Endothelial cell of umbilical vein (primary cell): Measurements from ENCODE around the gene FAM3C. TPM values are rescaled to one million over a fixed set of nuclear protein-coding genes. Genes with fewer than 3 reads are reported as not detected.

Experiments
- BruUV-seq: library from RNA; stranded (reverse); fragments of 400-500 nt; replicated peaks from 2 replicates; lab custom pipeline; 2021; lab: Mats Ljungman, UMichigan
- CTCF ChIA-PET: fragments of 300-600, 350-600 bp; sonication (Branson Sonifier 250); formaldehyde crosslinking; loops from one replicate; lab custom pipeline; 2021; ENCODE audit warnings: antibody characterized with exemption, inconsistent platforms; lab: Charles Lee
- POLR2A ChIA-PET: fragments of 300-600, 350-600 bp; sonication (Branson Sonifier 250); formaldehyde crosslinking; loops from one replicate; lab custom pipeline; 2021; ENCODE audit warnings: antibody characterized with exemption, inconsistent platforms; lab: Charles Lee
- DNase-seq: peaks from one replicate; pipeline ENCODE4 v3.0.0-alpha.2; 2011; ENCODE audit warnings: low read depth, low spot score
- FAIRE-seq: peaks from 2 replicates; lab custom pipeline; 2011; peaks lifted over from hg19 to GRCh38; lab: Jason Lieb, UNC
- H2AFZ ChIP-seq: 2 replicates; pipeline ENCODE4 v1.6.0; 2012; ENCODE audit warnings: low read depth, low read length, control low read depth, inconsistent platforms
- H3K27ac ChIP-seq: 2 replicates; pipeline ENCODE4 v1.5.1; 2011; ENCODE audit warnings: low read depth, mild to moderate bottlenecking, control low read depth, low read length, moderate library complexity; ENCODE audit not compliant: insufficient read depth
- H3K27me3 ChIP-seq, 2 experiments: 2 replicates each; pipeline versions ENCODE4 v1.6.0 to v1.6.1; 2011; ENCODE audit warnings: low read length in 2 of 2, mixed read lengths in 1 of 2; ENCODE audit not compliant: control insufficient read depth in 2 of 2, insufficient read depth in 2 of 2
- H3K36me3 ChIP-seq, 2 experiments: 2 replicates in 1 of 2; 3 replicates in 1 of 2; pipeline ENCODE4 v1.5.1; 2011; ENCODE audit warnings: low read length in 2 of 2, mild to moderate bottlenecking in 1 of 2, moderate library complexity in 1 of 2; ENCODE audit not compliant: control insufficient read depth in 2 of 2, insufficient read depth in 2 of 2; ENCODE audit errors: extremely low read depth in 1 of 2
- H3K4me1 ChIP-seq: 3 replicates; pipeline ENCODE4 v1.5.1; 2011; ENCODE audit warnings: mild to moderate bottlenecking, low read length; ENCODE audit not compliant: control insufficient read depth, insufficient read depth; ENCODE audit errors: extremely low read depth
- H3K4me2 ChIP-seq: 2 replicates; pipeline ENCODE4 v1.6.1; 2011; ENCODE audit warnings: low read length, control low read depth, mixed read lengths; ENCODE audit not compliant: insufficient read depth
- H3K4me3 ChIP-seq, 3 experiments: fragments of 200-600 bp in 1 of 3; sonication (generic), shearing (Covaris generic) in 1 of 3; replicated peaks in 1 of 3; 2 replicates each; pipeline ENCODE4 v1.5.1; 2011 to 2016; ENCODE audit warnings: control low read depth in 3 of 3, low read length in 3 of 3, mild to moderate bottlenecking in 2 of 3, inconsistent platforms in 1 of 3, low read depth in 1 of 3, moderate library complexity in 1 of 3; ENCODE audit not compliant: insufficient read depth in 1 of 3
- H3K79me2 ChIP-seq: 2 replicates; pipeline ENCODE4 v1.6.0; 2012; ENCODE audit warnings: low read length, inconsistent platforms; ENCODE audit not compliant: control insufficient read depth, insufficient read depth
- H3K9ac ChIP-seq: replicated peaks from 2 replicates; pipeline ENCODE3; 2011; ENCODE audit warnings: low read length, control low read depth; ENCODE audit not compliant: insufficient read depth; ENCODE audit errors: extremely low read depth
- H3K9me1 ChIP-seq: replicated peaks from 3 replicates; pipeline ENCODE4 v1.6.0; 2011; ENCODE audit warnings: mild to moderate bottlenecking, low read length; ENCODE audit not compliant: control insufficient read depth, insufficient read depth; ENCODE audit errors: extremely low read depth
- H3K9me3 ChIP-seq: replicated peaks from 2 replicates; pipeline ENCODE4 v1.5.1; 2012; ENCODE audit warnings: low read length, inconsistent platforms; ENCODE audit not compliant: control insufficient read depth, insufficient read depth
- H4K20me1 ChIP-seq: replicated peaks from 2 replicates; pipeline ENCODE3; 2011; ENCODE audit warnings: mild to moderate bottlenecking, low read length; ENCODE audit not compliant: control insufficient read depth, insufficient read depth; ENCODE audit errors: extremely low read depth
- CTCF ChIP-seq, 2 donors: IDR thresholded peaks; 1 replicate in 1 of 2; 2 replicates in 1 of 2; pipeline ENCODE4 v1.5.1; 2011; ENCODE audit warnings: low read length in 2 of 2, mild to moderate bottlenecking in 2 of 2, moderate library complexity in 2 of 2, control low read depth in 1 of 2, inconsistent platforms in 1 of 2, low read depth in 1 of 2; ENCODE audit not compliant: insufficient read depth in 1 of 2; ENCODE audit errors: extremely low read depth in 1 of 2
- EZH2 ChIP-seq: IDR thresholded peaks from 2 replicates; pipeline ENCODE4 v1.6.1; 2012; ENCODE audit warnings: borderline replicate concordance, low read depth, mild to moderate bottlenecking, moderate library complexity, low read length, inconsistent platforms; ENCODE audit not compliant: severe bottlenecking
- FOS ChIP-seq: IDR thresholded peaks from 2 replicates; pipeline ENCODE4 v1.6.1; 2011; ENCODE audit warnings: mild to moderate bottlenecking, low read length, moderate library complexity, borderline replicate concordance; ENCODE audit not compliant: insufficient read depth
- GATA2 ChIP-seq: IDR thresholded peaks from 2 replicates; pipeline ENCODE4 v1.7.0; 2011; ENCODE audit warnings: low read depth, mild to moderate bottlenecking, moderate library complexity, mixed read lengths, low read length; ENCODE audit not compliant: insufficient read length, insufficient read depth
- JUN ChIP-seq: IDR thresholded peaks from 2 replicates; pipeline ENCODE4 v1.6.1; 2011; ENCODE audit warnings: borderline replicate concordance, low read depth; ENCODE audit not compliant: insufficient read length, insufficient read depth
- MAX ChIP-seq: IDR thresholded peaks from 2 replicates; pipeline ENCODE4 v1.6.1; 2011; ENCODE audit not compliant: insufficient read depth, insufficient read length
- MYC ChIP-seq: IDR thresholded peaks from one replicate; pipeline ENCODE4 v1.6.1; 2011; ENCODE audit warnings: mild to moderate bottlenecking, low read depth, low read length
- POLR2A ChIP-seq: IDR thresholded peaks from 2 replicates; pipeline ENCODE4 v1.6.1; 2012; ENCODE audit warnings: low read depth, mild to moderate bottlenecking, control low read depth, low read length
- POLR2AphosphoS5 ChIP-seq: IDR thresholded peaks from 2 replicates; pipeline ENCODE4 v1.6.1; 2012; ENCODE audit warnings: low read depth, mild to moderate bottlenecking, control low read depth, low read length, moderate library complexity; ENCODE audit not compliant: insufficient read depth
- dilution Hi-C: fragments of 300-500 bp; cut with MboI; formaldehyde crosslinking; loops from one replicate; pipeline ENCODE4 v1.15.0; 2019; ENCODE audit warnings: low sequenced_read_pairs; ENCODE audit not compliant: extremely low pct_ligation_motif_present
- intact Hi-C: fragments of 100-400 bp; cut with micrococcal nuclease; formaldehyde crosslinking; loops from one replicate; pipeline ENCODE4 v1.10.0; 2022
- polyA plus RNA-seq, 4 experiments: library from polyadenylated mRNA; depleted of rRNA in 3 of 4; stranded (reverse) in 3 of 4; unstranded in 1 of 4; fragments of >200 nt; gene quantifications; 2 replicates each; pipeline versions ENCODE4 v1.2.1 to v1.2.3, GENCODE V29; 2011 to 2012; ENCODE audit warnings: missing spikeins in 1 of 4
- total RNA-seq: library from RNA; stranded (reverse); gene quantifications from 2 replicates; pipeline ENCODE4 v1.2.3, GENCODE V29; 2021

FAM3C gene
- total and polyA plus RNA-seq, 2 donors (not counting 3 experiments of a cell fraction or from before 2014, with no cell fraction given) = 20.2 to 50.0 TPM

GRCh38 chr7:121416533-121416932 is 20.4 kb upstream of the FAM3C start:
- Histone ChIP-seq H3K9me3 (no peaks in the 10 kb centered on the region), H3K9me1 (no peaks in the 10 kb centered on the region), H4K20me1 (no peaks in the 10 kb centered on the region), H3K4me2 (no peak overlapping the region), H3K79me2 (no peaks in the 10 kb centered on the region), H3K27me3 (peaks cover 2 to 5% of the 10 kb centered on the region in 2 experiments), H3K4me3 (no peak overlapping the region), H2AFZ (no peak overlapping the region), H3K36me3 (no peaks in the 10 kb centered on the region), H3K27ac (no peak overlapping the region), H3K4me1 (no peaks in the 10 kb centered on the region), H3K9ac (no peak overlapping the region)
- dilution Hi-C loops = no loop called here
- CTCF ChIA-PET = no interaction called here
- POLR2A ChIA-PET = no interaction called here
- BruUV-seq = no TSS peak
- TF ChIP-seq GATA2 (no peak), POLR2A (no peak), POLR2AphosphoS5 (no peak), CTCF (IDR thresholded peaks at IDR 0.05; ENCODE audit: extremely low read depth in 1 of 2, insufficient read depth in 1 of 2, low read depth in 1 of 2, low read length in 2 of 2) (no peak), MYC (no peak), JUN (no peak), EZH2 (no peak), MAX (no peak), FOS (no peak)
- peak; percentile 52 for FAIRE-seq
- DNase-seq = no peak
- intact Hi-C loops = no loop called here
